Amniotic stem cell (primary cell): Measurements from ENCODE around the gene LUZP2.

Experiments
- DNase-seq: peaks from one replicate; lab custom pipeline; 2025; lab: John Stamatoyannopoulos, UW

LUZP2 gene

DNA sequence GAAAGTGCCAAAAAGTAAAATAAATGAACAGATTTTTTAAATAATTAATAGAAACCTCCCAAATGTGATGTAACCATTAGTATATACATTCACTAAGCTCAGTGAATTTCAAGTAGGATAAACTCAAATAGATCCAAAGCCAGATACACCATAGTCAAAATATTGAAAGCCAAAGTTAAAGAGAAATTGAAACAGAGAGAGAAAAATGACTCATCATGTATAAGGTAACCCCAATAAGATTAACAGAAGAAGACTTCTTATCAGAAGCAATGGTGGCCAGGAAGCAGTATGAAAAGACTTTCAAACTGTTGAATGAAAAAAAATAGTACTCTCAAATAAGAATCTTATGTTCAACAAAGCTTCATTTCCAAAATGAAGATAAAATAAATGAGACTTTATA lies 70.5 kb downstream of the LUZP2 start:
- no peak for DNase-seq

DNA sequence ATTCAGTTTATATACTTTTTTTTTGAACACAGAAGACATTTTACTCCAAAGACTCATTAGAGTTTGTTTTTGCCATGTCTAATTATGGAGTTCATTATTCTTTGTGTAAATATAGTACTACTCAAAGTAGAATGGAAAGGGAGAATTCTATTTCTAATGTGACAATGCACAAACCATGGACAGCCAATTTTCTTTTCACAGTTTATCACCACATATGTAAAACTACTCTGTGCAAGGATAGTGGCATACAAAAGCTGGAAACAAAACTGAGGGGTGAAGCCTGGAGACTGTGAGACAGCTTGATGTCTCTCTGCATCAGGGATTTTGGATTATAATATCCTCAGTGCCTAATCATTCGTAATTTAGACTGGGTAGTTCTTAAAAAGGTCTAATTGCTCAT lies 75.5 kb downstream of the LUZP2 start:
- no peak for DNase-seq

DNA sequence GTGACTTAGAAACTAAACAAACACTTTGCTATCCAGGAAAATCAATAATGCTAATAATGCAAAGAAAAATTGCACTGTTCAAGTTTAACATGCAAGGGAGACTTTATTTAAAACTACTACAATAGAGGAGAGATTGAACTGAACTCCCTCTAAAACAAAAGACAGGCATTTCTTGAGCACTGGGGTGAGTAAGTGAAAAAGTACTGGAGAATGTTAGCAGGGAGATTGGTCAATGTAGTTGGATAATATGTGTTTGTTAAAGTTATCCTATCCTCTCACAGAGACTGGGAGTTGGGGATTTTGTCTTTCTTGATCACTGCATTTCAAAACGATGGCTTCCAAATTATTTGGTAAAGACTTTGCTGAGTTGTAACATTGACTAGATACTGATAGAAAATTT lies 77.6 kb downstream of the LUZP2 start:
- DNase-seq = no peak

DNA sequence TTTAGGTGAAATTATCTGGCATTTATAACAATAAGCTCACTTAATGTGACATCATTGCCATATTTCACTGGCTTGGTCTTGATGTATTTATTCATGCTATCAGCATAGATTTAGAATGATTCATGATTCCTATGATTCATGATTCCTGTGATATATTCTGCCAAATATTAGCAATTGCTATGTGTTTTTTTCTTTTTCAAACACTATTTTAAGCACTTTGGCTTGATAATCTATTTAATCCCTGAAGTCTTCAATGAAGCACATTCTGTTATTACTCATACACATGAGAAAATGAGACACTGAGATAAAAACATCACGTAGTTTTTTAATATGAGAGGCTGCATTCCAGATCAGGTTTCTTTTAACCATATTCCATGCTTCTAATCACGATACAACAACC lies 78.5 kb downstream of the LUZP2 start:
- DNase-seq = peak; percentile 33

DNA sequence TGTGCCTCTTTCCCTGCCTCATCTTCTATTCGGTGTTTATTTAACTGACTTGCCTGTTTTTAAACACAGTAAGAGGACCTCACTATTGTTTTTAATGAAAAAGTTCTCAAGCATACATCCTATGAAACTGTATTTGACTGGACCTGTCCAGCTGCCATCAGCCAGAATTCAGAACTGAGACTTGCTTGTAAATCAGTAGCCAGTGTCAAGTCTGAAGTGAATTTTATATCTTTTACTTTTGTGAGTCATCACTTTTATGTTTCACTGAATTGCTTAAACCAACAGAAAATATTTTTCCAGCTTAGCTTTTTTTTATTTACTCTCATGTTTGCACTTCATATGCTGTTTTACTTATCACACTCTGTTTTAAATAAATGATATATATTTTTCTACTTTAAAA lies 88.3 kb downstream of the LUZP2 start:
- DNase-seq = no peak

DNA sequence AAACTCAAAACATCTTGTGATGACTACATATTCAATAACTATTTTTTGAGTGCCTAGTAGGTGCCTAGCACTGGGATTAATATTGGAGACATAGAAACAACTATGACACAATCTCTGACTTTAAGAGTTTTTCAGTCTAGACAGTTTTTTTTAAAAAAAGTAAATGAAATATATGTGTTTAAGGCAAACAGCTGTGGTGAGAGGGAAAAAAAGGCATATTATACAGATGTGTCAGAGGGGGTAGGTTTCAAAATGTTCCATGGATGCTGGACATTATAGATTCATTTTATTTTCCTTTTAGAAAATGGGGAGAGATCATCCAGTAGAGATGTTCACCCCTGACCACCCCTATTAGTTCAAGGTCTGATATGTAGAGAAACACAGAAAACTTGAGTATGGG lies 90.8 kb downstream of the LUZP2 start:
- DNase-seq = no peak

DNA sequence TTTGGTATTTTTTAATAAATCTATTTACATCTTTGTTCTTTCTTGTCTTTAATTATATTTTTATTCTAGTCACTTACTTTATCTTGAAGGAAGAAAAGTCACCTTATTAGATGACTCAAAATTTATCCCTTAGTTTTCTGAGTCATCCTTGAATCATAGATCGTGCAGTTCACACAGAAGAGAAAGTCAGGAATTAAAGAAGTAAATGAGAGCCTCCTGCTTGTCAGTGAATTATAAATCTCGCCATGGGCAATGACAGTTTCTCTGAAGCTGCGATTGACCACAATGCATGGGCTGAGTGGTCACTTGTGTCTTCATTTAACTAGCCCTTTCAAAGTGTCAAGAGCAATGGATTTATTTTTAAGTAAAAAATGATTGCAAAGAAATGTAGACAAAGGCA lies 91.2 kb downstream of the LUZP2 start:
- DNase-seq = peak; percentile 26

DNA sequence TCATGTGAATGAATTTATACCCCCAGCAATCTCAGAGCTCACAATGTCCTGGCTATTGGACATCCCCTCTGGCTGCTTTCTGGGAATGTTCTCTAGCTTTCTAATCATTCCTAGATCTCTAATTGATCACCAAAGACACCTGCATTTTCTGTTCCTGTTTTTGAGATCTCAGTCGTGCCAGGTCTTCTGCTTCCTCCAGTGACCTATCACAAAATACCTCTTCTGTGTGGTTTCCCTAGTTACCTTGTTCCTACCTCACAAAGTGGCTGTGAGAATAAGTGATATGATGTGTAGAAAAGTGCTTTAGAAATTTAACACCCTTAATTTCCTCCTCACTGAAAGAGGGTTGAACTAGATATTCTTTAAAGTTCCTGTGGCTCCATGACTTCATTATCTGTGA lies 92.2 kb downstream of the LUZP2 start:
- DNase-seq = no peak

DNA sequence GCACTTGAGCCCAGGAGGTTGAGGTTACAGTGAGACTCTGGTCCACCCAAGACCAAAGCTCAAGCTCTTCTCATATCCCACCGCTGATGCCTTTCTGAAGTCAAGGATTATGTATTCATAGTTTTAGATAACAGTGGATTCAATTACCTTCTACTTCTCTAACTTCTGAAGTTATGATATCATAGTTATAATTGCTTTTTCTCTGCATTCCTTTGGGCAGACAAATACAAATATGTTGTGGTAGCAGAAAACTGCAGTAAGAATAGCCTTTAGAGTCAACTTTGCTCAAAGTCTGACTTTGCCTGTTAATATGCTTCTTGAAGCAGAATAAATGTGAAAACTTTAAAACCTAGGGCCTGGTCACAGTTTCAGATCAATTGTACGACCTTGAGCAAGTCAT lies 94.4 kb downstream of the LUZP2 start:
- DNase-seq = no peak

DNA sequence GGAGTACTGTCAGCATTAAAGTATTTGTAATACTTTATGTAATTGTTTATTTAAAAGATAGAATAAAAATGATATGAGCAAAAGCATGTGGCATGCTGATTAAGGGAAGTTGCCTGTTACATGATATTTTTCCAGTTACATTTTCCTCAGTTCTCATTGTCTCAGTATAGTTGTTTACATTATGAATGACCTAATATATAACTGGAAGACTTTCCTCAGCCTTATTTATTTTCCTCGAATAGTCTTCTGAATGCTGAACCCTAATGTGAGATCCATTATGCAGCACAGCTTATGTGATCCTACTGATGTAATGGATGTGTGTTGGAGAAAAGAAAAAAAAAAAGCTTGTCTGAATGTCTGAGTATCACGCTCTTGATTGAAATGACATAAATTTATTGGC lies 95.5 kb downstream of the LUZP2 start:
- no peak for DNase-seq

DNA sequence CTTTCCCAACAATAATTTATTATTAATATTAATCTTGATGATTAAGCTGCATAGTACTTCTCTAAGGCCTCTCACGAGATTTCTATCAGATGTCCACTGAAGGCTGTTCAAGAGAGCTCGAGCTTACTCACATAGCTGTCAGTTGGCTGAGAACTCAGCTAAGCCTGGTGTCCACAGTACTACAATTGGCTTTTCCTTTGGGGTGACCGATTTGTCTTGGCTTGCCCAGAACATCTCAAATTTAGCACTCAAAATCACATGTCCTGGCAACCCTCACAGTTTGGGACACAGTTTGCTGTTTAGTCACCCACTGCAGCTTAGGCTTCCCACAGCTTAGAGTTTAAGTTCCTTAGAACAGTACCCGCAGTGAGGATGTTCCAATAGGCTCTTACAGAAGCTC lies 96.5 kb downstream of the LUZP2 start:
- DNase-seq = no peak

DNA sequence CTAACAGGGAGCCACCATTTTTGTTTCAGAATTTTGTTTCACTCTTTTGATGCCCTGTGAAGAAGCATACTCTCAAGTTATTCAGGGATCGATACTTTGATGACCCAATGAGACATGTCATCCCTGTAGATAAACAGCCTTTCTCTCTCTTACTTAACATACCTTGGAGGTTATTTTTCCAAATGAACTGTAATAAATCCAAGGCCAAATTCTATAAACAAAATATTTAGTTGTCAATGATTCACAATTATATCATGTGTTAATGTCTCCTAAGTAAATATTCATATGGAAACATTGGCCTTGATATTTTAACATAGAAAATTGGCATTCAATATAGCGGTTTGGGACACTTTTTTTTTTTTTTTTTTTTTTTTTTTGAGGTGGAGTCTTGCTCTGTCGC lies 97.5 kb downstream of the LUZP2 start:
- DNase-seq = no peak

DNA sequence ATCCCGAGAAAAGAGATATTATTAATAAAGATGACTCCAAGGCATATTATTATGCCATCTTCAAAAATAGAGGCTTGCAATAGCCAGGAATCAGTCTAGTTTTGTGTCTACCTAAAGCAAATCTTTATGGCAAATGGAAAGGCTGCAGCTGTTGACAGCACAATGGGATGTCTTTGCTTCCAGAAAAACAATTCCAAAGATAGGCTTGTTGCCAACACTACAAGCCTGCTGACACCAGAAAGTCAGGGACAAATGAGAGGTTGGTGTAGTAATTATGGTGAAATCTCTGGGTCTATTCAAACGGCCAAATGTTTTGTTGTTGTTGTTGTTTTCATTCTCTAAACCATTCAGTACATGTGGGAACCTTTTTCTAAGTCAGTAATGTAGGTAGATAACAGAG lies 101.8 kb downstream of the LUZP2 start:
- no peak for DNase-seq

DNA sequence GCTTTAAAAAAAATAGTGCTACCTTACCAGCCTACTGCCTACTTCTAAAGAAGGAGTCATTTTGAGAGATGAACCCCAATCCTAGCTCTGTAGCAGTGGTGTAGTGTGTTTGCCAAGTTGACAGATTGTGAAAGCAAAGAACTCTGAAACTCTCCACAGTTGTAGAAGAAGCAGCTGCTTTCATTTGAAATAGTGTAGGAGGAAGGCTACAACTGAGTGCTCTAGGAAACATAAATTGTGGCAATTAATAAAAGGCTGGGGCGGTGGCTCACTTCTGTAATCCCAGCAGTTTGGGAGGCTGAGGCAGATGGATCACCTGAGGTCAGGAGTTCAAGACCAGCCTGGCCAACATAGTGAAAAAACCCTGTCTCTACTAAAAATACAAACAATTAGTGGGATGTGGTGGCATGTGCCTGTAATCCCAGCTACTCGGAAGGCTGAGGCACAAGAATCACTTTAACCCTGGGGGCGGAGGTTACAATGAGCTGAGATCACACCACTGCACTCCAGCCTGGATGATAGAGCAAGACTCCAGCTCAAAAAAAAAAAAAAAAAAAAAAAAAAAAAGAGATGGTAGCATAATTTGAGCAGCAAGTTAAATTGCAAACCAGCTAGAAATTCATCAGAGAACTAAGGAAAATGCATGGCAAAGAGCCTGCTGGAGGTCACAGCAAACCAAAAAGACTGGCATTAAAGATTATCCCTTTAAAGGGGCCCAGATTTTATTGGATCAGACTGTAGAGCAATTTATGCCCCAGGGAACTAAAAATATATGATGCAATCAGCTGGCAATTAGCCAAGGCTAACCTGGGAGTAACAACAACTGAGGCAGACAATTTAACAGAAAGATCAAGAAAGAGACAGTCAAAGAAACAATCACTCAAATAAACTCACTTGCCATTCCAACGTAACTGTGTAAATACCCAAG lies 112.6 kb downstream of the LUZP2 start:
- no peak for DNase-seq

DNA sequence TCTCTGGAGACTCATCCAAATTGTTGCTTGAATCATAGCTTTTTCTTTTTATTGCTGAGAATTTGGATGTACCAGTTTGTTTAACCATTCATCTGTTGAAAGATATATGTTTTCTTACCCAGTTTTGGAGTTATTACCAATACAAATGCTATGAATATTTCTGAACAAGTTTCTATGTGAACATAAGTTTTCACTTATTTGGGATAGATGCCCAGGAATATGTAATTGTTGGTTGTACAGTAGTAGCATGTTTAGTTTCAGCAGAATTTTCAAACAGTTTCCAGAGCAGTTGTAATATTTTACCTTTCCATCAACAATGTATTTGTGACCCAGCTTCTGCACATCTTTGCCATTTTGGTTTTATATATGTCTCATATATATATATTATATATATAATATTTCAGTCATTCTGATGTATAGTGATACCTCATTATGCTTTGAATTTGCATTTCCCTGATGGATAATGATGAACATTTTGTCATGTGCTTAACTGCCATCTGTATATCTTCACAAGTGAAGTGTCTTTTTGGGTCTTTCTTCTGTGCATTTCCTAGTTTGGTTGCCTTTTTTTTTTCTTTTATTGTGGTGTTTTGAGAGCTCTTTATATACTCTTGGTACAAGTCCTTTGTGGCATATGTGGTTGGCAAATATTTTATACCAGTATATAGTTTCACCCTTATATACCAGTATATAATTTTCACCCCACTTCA lies 118.8 kb downstream of the LUZP2 start:
- DNase-seq = no peak

DNA sequence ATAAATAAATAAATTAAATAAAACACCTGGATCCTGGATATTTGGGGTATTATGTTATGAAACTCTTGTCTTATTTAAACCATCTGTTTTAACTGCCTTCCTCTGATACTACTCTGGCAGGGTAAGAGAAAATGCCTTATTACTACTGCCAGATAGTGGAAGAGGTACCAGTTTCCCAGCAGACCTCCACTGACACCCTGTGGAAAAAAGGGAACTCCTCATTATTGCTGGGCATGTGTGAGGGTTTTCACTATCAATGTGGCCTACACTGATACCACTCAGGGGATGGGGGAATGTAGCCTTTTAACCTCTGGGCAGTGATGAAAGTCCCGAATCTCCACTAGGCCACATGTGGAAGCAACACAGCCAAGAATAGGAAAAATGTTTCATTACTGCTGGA lies 121.0 kb downstream of the LUZP2 start:
- DNase-seq = no peak

DNA sequence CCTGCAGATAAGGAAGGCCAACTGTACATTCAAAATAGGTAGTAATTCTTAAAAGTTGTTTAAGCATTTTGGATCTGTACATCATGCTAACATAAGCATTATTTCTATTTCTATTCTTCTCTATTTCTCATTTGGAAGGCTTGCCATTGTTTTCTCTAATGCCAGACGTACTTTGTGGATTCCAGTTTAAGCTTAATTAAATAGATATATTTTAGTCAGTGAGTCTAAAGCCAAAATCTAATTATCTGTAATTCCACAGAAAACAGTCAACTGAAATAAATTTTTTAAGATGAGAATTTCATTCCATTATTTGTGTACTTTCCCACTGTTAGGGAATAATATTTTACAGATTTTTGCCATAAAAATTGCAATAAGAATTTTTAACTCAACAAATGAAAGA lies 123.0 kb downstream of the LUZP2 start:
- DNase-seq = no peak

DNA sequence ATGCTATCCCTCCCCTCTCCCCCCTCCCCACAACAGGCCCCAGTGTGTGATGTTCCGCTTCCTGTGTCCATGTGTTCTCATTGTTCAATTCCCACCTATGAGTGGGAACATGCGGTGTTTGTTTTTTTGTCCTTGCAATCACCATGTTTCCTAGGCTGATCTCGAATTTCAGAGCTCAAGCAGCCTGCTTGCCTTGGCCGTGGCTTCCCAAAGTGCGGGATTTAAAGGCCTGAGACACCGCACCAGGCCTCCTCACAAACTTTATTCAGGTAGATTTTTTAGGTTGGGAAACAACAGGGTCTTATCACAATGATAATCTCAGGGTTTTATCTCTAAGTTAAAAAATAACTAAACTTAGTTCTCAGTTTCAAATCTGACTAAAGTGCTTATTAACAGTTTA lies 125.4 kb downstream of the LUZP2 start:
- DNase-seq = no peak

DNA sequence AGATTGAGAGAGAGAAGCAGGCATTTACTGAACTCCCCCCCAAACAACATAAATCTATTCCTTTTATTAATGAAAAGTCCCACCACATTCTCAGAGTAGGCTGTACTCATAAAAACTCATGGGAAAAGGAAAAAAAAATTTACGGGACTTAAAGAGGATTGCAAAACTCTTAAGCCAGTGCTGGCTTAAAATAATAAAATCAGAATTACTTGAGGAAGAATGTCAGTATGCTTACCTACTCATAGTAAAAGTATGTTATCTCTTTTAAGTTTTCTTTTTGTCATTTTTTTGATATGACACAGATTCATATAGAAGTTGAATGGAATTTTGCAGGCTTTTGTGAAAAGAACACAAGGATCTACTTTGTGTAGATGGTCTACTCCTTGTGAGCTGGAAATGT lies 126.3 kb downstream of the LUZP2 start:
- DNase-seq = no peak

DNA sequence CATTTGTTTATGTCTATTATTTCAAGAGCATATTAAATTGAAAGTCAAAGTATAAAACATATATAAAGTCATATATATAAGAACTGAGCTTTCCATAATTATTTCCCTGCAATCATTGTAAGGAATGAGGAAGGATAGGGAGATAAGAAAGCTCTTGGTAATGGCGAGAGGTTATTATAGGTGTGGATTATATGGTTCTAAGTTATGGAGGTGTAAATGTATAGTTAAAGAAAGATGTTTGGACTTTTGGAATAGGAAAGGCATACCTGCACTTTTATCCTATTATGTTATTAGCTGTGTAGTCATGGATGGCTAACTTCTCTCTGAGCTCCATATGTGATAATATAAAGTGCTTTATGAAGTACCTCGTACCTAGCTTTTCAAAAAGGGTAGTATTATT lies 127.6 kb downstream of the LUZP2 start:
- no peak for DNase-seq

DNA sequence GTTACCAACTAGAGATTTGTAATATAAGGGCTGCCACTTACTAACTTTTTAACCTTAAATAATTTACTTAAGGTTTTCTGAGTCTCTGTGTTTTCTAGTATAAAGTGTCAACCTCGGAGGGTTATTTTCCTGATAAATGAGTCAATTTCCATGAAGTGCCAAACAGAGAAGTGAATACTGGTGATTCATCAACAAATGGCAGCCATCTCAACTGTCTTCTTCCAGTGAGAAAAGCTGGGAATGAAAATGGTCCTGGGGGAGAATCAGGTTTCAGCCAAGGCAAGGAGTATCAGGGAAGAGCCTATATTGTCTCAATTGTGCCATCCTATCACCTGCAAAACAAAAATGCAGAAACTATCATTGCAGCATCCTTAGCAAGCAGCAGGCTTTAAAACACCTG lies 129.1 kb downstream of the LUZP2 start:
- DNase-seq = no peak

DNA sequence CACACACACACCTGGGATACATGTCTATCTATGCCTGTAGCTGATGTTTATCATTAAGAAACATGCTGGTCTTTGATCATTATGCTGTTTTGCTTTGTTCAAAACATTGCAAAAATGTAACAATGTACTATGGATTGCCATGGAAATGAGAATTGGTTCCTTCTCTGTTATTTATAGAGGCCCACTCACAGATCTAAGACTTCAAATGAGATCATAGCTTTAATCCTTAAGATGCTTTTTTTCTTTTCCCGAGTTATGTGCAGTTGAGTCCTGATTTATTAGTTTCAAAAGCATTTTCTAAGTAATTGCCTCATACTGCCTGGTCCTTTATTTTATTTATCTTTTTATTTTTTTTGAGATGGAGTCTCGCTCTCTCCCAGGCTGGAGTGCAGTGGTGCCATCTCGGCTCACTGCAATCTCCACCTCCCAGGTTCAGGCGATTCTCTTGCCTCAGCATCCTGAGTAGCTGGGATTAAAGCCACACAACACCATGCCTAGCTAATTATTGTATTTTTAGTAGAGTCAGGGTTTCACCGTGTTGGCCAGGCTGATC lies 131.4 kb downstream of the LUZP2 start:
- no peak for DNase-seq

DNA sequence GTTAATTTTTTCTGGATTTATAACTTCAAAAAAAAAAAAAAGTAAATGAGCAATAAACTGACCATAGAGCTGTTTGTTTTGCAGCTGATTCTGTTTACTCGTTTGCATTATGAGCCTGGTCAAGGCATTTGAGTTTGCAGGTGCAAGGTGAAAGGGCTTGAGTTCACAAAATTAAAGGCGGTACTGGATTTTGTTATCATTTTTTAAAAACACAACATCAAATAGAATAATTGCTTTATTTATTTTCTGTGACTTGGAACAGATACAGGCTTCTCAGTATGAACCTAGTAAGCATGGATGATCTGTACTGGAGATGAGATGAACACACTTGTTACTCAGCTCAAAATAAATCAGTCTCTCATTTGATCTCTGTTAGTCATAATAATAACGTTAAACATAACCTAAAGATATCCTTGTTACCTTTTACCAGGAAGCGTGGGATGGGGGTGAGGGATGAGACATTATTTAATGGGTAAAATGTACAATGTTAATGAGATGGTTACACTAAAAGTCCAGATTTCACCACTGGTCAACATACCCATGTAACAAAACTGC lies 137.8 kb downstream of the LUZP2 start:
- no peak for DNase-seq
